HepG2 (cell line): ENCODE data around the gene EPSTI1. TPM values are rescaled to one million over a fixed set of nuclear protein-coding genes. Genes with fewer than 3 reads are reported as not detected.

Experiments used
- ATAC-seq: fragments of 200-7000 bp; cut with Tn5 transposase; 3 replicates; pipeline ENCODE4 v1.9.1; 2020; ENCODE audit warnings: mild to moderate bottlenecking, moderate library complexity
- BruUV-seq: library from RNA; stranded (reverse); fragments of 400-500 nt; replicated peaks from 2 replicates; lab custom pipeline; 2021; lab: Mats Ljungman, UMichigan
- CTCF ChIA-PET: fragments of 300-600 bp; formaldehyde crosslinking; extraction: SDS; loops from one replicate; lab custom pipeline; 2021; ENCODE audit warnings: low total read pairs, inconsistent platforms, low intra/inter-chr PET ratio; lab: Yijun Ruan, JAX
- POLR2A ChIA-PET: fragments of 350-600 bp; sonication (Branson Sonifier 250); formaldehyde crosslinking; loops from one replicate; lab custom pipeline; 2020; ENCODE audit warnings: antibody characterized with exemption, inconsistent platforms; lab: Yijun Ruan, JAX
- DNase-seq: peaks from one replicate; pipeline ENCODE4 v3.0.0-alpha.2; 2015; ENCODE audit warnings: low spot score
- FAIRE-seq: peaks from 3 replicates; lab custom pipeline; 2011; peaks lifted over from hg19 to GRCh38; lab: Jason Lieb, UNC
- H2AFZ ChIP-seq: one replicate; pipeline ENCODE4 v1.6.1; 2011; ENCODE audit warnings: low read length, inconsistent platforms
- H3K27ac ChIP-seq: fragments of 300-600 bp; 3 replicates; pipeline ENCODE4 v1.8.0; 2011; ENCODE audit warnings: mixed run types, mild to moderate bottlenecking, mixed read lengths, low read length, inconsistent platforms; ENCODE audit not compliant: insufficient read depth; ENCODE audit errors: extremely low read length
- H3K27me3 ChIP-seq, 2 experiments: fragments of 200-600 bp in 1 of 2; 2 replicates in 1 of 2; 3 replicates in 1 of 2; pipeline versions ENCODE4 v1.6.0 to v1.8.0; 2011; ENCODE audit warnings: low read length in 2 of 2, mild to moderate bottlenecking in 2 of 2, moderate library complexity in 2 of 2, inconsistent platforms in 1 of 2; ENCODE audit not compliant: insufficient read depth in 2 of 2, control insufficient read depth in 1 of 2
- H3K36me3 ChIP-seq, 2 experiments: fragments of 200-600 bp in 1 of 2; replicated peaks in 1 of 2; 2 replicates in 1 of 2; 3 replicates in 1 of 2; pipeline versions ENCODE4 v1.5.1 to v1.8.0; 2011; ENCODE audit warnings: low read length in 2 of 2, inconsistent platforms in 1 of 2; ENCODE audit not compliant: insufficient read depth in 2 of 2, control insufficient read depth in 1 of 2
- H3K4me1 ChIP-seq: 2 replicates; pipeline ENCODE4 v1.5.1; 2012; ENCODE audit warnings: low read length, inconsistent platforms; ENCODE audit not compliant: insufficient read depth
- H3K4me2 ChIP-seq: 2 replicates; pipeline ENCODE4 v1.6.0; 2011; ENCODE audit warnings: low read depth, low read length, inconsistent platforms
- H3K4me3 ChIP-seq, 3 experiments: fragments of 200-600 bp in 1 of 3; sonication (generic), shearing (Covaris generic) in 1 of 3; replicated peaks in 1 of 3; 2 replicates each; pipeline ENCODE4 v1.5.1; 2011 to 2016; ENCODE audit warnings: low read length in 3 of 3, inconsistent platforms in 2 of 3, low read depth in 2 of 3, mild to moderate bottlenecking in 2 of 3, control low read depth in 1 of 3, mixed read lengths in 1 of 3; ENCODE audit not compliant: insufficient read depth in 1 of 3
- H3K79me2 ChIP-seq: one replicate; pipeline ENCODE4 v1.6.1; 2011; ENCODE audit warnings: low read length, inconsistent platforms; ENCODE audit not compliant: insufficient read depth
- H3K9ac ChIP-seq: 2 replicates; pipeline ENCODE4 v1.6.0; 2011; ENCODE audit warnings: mild to moderate bottlenecking, low read depth, low read length, inconsistent platforms; ENCODE audit not compliant: insufficient read depth
- H3K9me3 ChIP-seq: 2 replicates; pipeline ENCODE4 v1.5.1; 2012; ENCODE audit warnings: mild to moderate bottlenecking, low read length
- H4K20me1 ChIP-seq: 2 replicates; pipeline ENCODE4 v1.6.0; 2011; ENCODE audit warnings: inconsistent platforms, mild to moderate bottlenecking, low read length, moderate library complexity; ENCODE audit not compliant: insufficient read depth
- IRF1 ChIP-seq: sonication (generic); formaldehyde crosslinking; IDR thresholded peaks from 2 replicates; pipeline ENCODE4 v1.4.0; 2020; ENCODE audit warnings: low read depth, mild to moderate bottlenecking, missing genetic modification reagents
- KLF16 ChIP-seq, 2 experiments: sonication (generic) in 1 of 2; formaldehyde crosslinking in 1 of 2; IDR thresholded peaks; 2 replicates each; pipeline versions ENCODE4 v1.6.1 to v1.8.0; 2016 to 2023; ENCODE audit warnings: missing genetic modification reagents in 2 of 2, missing compliant biosample characterization in 1 of 2
- MTA3 ChIP-seq: sonication (generic); formaldehyde crosslinking; IDR thresholded peaks from 2 replicates; pipeline ENCODE4 v1.4.0; 2020; ENCODE audit warnings: missing genetic modification reagents
- MTF1 ChIP-seq: sonication (generic); formaldehyde crosslinking; IDR thresholded peaks from 2 replicates; pipeline ENCODE4 v1.5.0; 2020; ENCODE audit warnings: missing genetic modification reagents
- SALL2 ChIP-seq: sonication (generic); formaldehyde crosslinking; IDR thresholded peaks from 2 replicates; pipeline ENCODE4 v1.8.1; 2023; ENCODE audit warnings: mild to moderate bottlenecking, missing genetic modification reagents, inconsistent platforms
- WIZ ChIP-seq: sonication (generic); formaldehyde crosslinking; IDR thresholded peaks from 2 replicates; pipeline ENCODE4 v1.5.1; 2020; ENCODE audit warnings: mild to moderate bottlenecking, missing genetic modification reagents
- ZBTB7B ChIP-seq: sonication (generic); formaldehyde crosslinking; IDR thresholded peaks from 2 replicates; pipeline ENCODE4 v1.4.0; 2020; ENCODE audit warnings: missing genetic modification reagents
- ZNF180 ChIP-seq: sonication (generic); formaldehyde crosslinking; IDR thresholded peaks from 2 replicates; pipeline ENCODE4 v1.4.0; 2020; ENCODE audit warnings: low read depth, missing genetic modification reagents, borderline replicate concordance
- ZNF569 ChIP-seq: sonication (generic); formaldehyde crosslinking; IDR thresholded peaks from 2 replicates; pipeline ENCODE4 v1.5.0; 2020; ENCODE audit warnings: mild to moderate bottlenecking, missing genetic modification reagents, moderate library complexity, borderline replicate concordance
- ZNF773 ChIP-seq: sonication (generic); formaldehyde crosslinking; IDR thresholded peaks from 2 replicates; pipeline ENCODE4 v1.4.0; 2020; ENCODE audit warnings: missing genetic modification reagents, borderline replicate concordance
- ZNF788 ChIP-seq: sonication (generic); formaldehyde crosslinking; IDR thresholded peaks from 2 replicates; pipeline ENCODE4 v1.5.0; 2020; ENCODE audit warnings: mild to moderate bottlenecking, missing genetic modification reagents, borderline replicate concordance
- ZNF850 ChIP-seq: sonication (generic); formaldehyde crosslinking; conservative IDR thresholded peaks from 2 replicates; pipeline ENCODE4 v1.9.0; 2021; ENCODE audit warnings: mild to moderate bottlenecking, missing genetic modification reagents
- WGBS: methylation state at CpG from one replicate; pipeline ENCODE4 v1.1.6; 2017; ENCODE audit warnings: low lambda C conversion rate; 5-methylcytosine and 5-hydroxymethylcytosine counted together
- in situ Hi-C: cut with HindIII; loops from 2 replicates; pipeline ENCODE4 v1.10.0; 2017; ENCODE audit warnings: low pct_unique_long_range_greater_than_20kb; ENCODE audit not compliant: extremely low pct_ligation_motif_present
- intact Hi-C: fragments of 100-400 bp; cut with micrococcal nuclease; formaldehyde crosslinking; loops from one replicate; pipeline ENCODE4 v1.10.0; 2022; ENCODE audit not compliant: unreplicated experiment
- polyA plus RNA-seq, 8 experiments: library from polyadenylated mRNA; depleted of rRNA in 3 of 8; stranded (reverse) in 7 of 8; unstranded in 1 of 8; fragments of >200 nt; fragmentation: Illumina TruSeq in 4 of 8; extraction: Trizol in 4 of 8; gene quantifications; 2 replicates each; pipeline versions ENCODE4 v1.2.1 to v1.2.3, GENCODE V29; 2011 to 2016; ENCODE audit warnings: low read depth in 4 of 8, missing spikeins in 1 of 8, mixed read lengths in 1 of 8; ENCODE audit not compliant: insufficient read depth in 1 of 8
- total RNA-seq, 5 experiments: library from RNA; depleted of rRNA; stranded (reverse); fragments of >200 nt; fragmentation: Illumina TruSeq; extraction: Trizol; gene quantifications; 2 replicates each; pipeline ENCODE4 v1.2.3, GENCODE V29; 2016; ENCODE audit warnings: low read depth in 1 of 5

Gene EPSTI1
- total and polyA plus RNA-seq, 2 of the 13 experiments (the other 11 are each of a cell fraction or from before 2014, with no cell fraction given) = 0.03 TPM; not detected in 1

- no peaks in the 10 kb centered on the region for H4K20me1 ChIP-seq
- H3K4me1 ChIP-seq = peaks cover 14% of the 10 kb centered on the region; the same call in 1 of the 2 replicates
- ChIA-PET CTCF (no interaction called here), POLR2A (no interaction called here)
- no peak overlapping the region for H2AFZ ChIP-seq
- no peak for DNase-seq
- TF ChIP-seq ZNF773 (no peak), ZNF850 (CRISPR knock-in tag) (no peak), SALL2 (CRISPR knock-in tag) (no peak), ZBTB7B (CRISPR knock-in tag) (no peak), ZNF180 (CRISPR knock-in tag) (no peak), ZNF788 (CRISPR knock-in tag) (no peak), KLF16 (CRISPR knock-in tag; IDR thresholded peaks at IDR 0.05) (no peak), WIZ (CRISPR knock-in tag) (no peak), ZNF569 (CRISPR knock-in tag) (no peak), IRF1 (CRISPR knock-in tag) (no peak), MTF1 (no peak), MTA3 (CRISPR knock-in tag) (no peak)
- TF ChIP-seq, all 625 proteins: peak for 0
- H3K9ac ChIP-seq = no peak overlapping the region
- WGBS = 3% methylated on average over 2 of the region's 2 CpGs
- no peaks in the 10 kb centered on the region for H3K9me3 ChIP-seq
- H3K4me2 ChIP-seq = no peak overlapping the region
- in situ Hi-C loops = no loop called here
- H3K27me3 ChIP-seq = peaks cover 2 to 14% of the 10 kb centered on the region in 2 experiments; a peak in 4 of 5 replicates
- H3K36me3 ChIP-seq = no peaks in the 10 kb centered on the region
- intact Hi-C loops = no loop called here
- no TSS peak for BruUV-seq
- ATAC-seq (no peak), FAIRE-seq (no peak)
- no peaks in the 10 kb centered on the region for H3K79me2 ChIP-seq
- H3K27ac ChIP-seq = no peak overlapping the region
- H3K4me3 ChIP-seq = no peak overlapping the region
These were observed 5.3 kb upstream of the EPSTI1 start for GRCh38 chr13:42997381-42997780.
